GM21515 (cell line): ENCODE measurements around the gene CXCL11.
"Not testable (repeated sequence)": the region's sequence is repeated elsewhere in the genome, so short reads cannot be mapped to it uniquely, and the experiment has no call there.

Source experiments
- ATAC-seq: cut with Tn5 transposase; IDR thresholded peaks from one replicate; pipeline ENCODE4 v1.9.1; 2021; ENCODE audit not compliant: unreplicated experiment

CXCL11 gene

GRCh38 chr4:76003035-76003434, 32.8 kb downstream of the CXCL11 start:
- no peak for ATAC-seq

GRCh38 chr4:76002176-76002575, 33.7 kb downstream of the CXCL11 start:
- no peak for ATAC-seq

GRCh38 chr4:76001700-76002099, 34.2 kb downstream of the CXCL11 start:
- no peak for ATAC-seq

GRCh38 chr4:76000279-76000678, 35.6 kb downstream of the CXCL11 start:
- no peak for ATAC-seq

- not testable (repeated sequence) for ATAC-seq
Observed at GRCh38 chr4:75998525-75999147, 37.2 kb downstream of the CXCL11 start.

GRCh38 chr4:75997946-75998345, 37.9 kb downstream of the CXCL11 start:
- no peak for ATAC-seq

- no peak for ATAC-seq
Observed at GRCh38 chr4:75997081-75997480, 38.8 kb downstream of the CXCL11 start.

- no peak for ATAC-seq
Observed at GRCh38 chr4:75995727-75996126, 40.1 kb downstream of the CXCL11 start.

GRCh38 chr4:75992462-75992861, 43.4 kb downstream of the CXCL11 start:
- ATAC-seq = no peak

GRCh38 chr4:75989846-75990528, 45.9 kb downstream of the CXCL11 start:
- ATAC-seq = no peak

- ATAC-seq = no peak
Observed at GRCh38 chr4:75985116-75985515, 50.8 kb downstream of the CXCL11 start.
